ENCODE measurements around the gene SNTB2.
"Not testable (repeated sequence)": the region's sequence is repeated elsewhere in the genome, so short reads cannot be mapped to it uniquely, and the experiment has no call there.

SNTB2 gene

GRCh38 chr16:69294051-69294450 is 107.1 kb downstream of the SNTB2 start:
- no peak for DNase-seq

DNA sequence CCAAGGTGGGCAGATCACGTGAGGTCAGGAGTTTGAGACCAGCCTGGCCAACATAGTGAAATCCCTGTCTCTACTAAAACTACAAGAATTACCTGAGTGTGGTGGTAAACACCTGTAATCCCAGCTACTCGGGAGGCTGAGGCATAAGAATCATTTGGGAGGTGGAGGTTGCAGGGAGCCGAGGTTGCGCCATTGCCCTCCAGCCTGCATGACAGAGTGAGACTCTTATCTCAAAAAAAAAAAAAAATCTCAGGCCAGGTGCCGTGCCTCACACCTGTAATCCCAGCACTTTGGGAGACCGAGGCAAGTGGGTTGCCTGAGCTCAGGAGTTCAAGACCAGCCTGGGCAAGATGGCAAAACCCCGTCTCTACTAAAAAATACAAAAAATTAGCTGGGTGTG is 109.8 kb downstream of the SNTB2 start:
- not testable (repeated sequence) for DNase-seq

DNA sequence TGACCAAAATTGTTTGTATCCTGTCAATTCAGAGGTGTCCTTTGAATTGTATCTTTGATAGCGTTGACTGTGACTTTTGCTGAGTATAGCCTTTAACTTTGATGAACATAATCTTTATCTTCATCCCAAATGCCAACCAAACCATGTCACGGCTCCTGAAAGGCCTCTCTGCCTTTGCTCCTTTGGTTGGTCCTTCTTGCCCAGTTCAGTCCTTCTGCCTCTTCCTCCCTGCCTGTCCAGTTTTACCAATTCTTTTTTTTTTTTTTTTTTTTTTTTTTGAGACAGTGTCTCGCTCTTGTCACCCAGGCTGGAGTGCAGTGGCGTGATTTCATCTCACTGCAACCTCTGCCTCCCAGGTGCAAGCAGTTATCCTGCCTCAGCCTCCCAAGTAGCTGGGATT is 111.3 kb downstream of the SNTB2 start:
- DNase-seq = no peak

- no peak for DNase-seq
Observed at GRCh38 chr16:69301187-69301586, 114.2 kb downstream of the SNTB2 start.

GRCh38 chr16:69301861-69302260 is 114.9 kb downstream of the SNTB2 start:
- no peak for DNase-seq

DNA sequence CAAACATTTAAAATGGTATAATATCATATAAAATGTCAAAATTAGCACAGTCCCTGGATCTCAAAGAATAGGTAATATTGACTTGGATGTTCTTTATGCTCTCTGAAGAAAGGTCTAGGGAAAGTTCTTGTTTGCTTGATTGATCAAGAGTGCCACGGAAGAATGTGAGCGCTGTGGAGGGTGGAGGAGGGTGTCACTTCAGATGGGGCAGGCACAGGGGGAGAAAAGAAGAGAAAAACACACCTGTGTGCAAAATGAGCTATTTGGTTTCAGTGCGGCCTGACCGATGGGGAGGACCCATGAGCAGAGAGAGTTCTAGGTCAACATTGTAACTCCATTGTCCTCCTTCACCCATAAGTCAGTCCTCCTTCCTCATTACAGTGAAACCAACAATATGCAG is 115.3 kb downstream of the SNTB2 start:
- no peak for DNase-seq

DNA sequence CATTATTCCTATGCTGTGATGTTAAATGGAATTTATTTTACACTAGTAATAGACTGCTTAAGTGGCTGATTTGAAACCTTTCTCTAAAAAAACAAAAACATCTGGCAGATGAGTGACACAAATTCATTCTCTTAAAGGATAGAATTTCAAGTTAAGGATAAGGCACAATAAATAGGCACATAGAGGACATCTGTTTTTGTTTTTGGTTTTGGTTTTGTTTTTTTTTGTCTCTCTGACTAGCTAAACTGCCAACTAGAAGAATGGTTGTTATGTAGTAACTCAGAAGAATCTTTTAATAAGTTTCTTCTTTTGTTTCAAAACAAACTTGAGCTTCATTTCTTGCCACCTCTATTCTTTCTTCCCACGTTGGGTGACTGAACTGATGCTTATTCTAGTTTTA is 119.1 kb downstream of the SNTB2 start:
- no peak for DNase-seq

DNA sequence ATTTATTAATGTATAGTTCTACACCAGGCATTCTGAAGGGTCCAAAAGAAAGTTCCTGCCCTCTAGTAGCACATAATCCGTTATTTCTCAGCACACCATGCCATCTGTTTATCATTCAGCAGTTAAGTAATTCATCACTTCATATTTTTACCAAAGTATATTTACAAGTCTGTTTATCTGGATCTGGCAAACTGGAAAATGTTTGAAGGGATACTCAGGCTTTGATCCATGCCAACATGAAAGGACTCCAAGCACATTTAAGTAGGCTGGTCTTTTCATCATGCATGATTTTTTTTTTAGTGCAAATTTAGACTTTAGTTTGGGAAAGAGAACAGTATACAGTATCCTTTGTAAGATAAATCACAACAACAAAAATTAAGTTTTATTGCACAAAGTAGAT is 120.1 kb downstream of the SNTB2 start:
- no peak for DNase-seq

GRCh38 chr16:69307856-69308255 is 120.9 kb downstream of the SNTB2 start:
- no peak for DNase-seq

DNA sequence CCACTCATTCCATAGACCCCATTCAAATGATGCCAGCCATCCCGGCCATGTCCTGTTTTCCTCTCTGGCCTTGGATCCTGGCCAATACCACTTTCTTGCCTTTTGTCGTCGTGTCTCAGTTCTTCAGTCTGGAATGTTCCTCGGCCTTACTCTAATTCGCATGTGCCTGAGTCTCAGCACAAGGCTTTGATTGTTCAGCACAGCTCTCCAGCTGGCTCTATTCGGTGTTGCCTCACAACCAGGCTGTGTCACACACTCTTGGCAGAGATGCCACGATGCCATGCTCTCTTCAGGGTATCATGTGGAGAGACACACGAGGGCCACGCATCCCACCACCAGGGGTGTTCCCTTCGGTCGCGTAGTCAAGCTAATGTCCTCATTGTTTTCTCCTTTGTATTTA is 122.4 kb downstream of the SNTB2 start:
- no peak for DNase-seq

- peak; percentile 98 for DNase-seq
Observed at GRCh38 chr16:69310653-69311532, 123.9 kb downstream of the SNTB2 start, which contains the start of gene VPS4A. Gene VPS4A, plus strand, starts transcription at chr16:69311350. Its CDS starts 162 bp downstream, at chr16:69311512.

DNA sequence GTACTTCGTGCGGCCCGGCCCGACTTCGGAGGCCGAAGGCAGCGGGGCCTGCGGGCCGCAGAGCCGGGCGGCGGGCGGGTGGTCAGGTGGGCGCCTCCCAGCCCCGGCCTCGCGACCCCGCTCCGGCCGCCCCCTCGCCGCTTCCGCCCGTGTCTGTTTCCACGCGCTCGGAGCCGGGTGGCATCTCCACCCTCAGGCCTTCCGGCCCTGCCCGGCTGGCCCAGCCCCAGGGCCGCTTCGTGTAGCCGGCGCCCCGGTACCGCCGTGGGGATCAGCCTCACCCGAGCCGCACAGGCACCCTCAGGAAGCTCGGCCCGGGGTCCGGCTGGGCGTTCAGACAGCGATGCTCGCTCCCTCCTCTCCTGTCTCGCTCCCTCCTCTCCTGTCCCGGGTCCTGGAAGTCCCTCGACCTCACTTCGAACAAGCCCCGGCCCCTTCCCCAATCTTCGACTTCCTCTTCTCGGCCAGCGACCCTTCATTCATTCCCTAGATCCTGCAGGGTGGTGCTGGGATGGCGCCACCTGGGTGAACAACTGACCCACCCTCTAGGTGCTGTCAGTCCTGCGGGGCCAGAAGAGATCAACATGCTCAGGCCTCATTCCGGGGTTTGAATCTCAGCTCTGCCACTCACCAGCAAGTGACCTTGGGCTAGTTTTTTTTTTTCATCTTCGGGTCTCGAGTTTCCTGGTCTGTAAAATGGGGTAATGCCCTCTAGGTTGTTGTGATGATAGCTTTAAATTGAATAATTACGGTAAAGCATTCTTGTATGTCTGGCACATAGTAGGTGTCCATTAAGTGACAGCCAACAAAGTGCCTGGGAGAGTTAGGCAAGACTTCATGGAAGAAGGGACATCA is 124.8 kb downstream of the SNTB2 start:
- peak; percentile 56 for DNase-seq

DNA sequence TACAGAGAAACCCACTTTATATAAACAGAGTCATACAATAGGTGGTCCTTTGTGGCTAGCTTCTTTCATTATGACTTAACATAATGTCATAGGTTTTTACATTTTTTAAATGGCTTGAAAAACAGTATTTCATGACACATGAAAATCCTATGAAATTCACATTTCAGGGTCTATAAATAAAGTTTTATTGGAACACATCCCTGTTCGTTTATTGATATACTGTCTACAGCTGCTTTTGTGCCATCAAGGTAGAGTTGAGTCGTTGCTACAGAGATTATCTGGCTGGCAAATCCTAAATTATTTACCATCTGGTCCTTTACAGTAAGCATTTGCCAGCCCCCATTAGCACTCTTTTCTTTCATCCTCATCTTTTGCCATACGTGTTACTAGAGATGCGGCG is 126.5 kb downstream of the SNTB2 start:
- no peak for DNase-seq

DNA sequence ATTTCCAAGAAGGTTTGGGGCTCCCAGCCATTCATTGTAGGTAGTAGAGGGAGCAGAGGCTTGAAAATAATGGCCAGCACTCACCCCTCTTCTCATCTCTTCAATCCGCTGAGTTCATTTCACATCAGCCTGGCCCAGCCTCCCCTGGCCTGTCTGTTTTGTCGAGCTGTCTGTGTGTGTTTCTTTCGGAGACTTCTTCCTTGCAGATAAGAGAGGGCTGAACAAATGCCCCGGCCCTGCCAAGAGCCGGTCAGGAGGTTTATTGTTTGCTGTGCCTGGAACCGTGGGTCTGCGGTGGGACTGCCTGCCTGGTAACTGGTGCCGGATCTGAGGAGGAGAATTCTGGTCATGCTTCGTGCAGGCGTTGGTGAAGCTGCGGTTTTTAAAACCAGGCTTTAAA is 127.6 kb downstream of the SNTB2 start:
- no peak for DNase-seq

GRCh38 chr16:69315486-69316311 is 128.7 kb downstream of the SNTB2 start:
- no peak for DNase-seq

DNA sequence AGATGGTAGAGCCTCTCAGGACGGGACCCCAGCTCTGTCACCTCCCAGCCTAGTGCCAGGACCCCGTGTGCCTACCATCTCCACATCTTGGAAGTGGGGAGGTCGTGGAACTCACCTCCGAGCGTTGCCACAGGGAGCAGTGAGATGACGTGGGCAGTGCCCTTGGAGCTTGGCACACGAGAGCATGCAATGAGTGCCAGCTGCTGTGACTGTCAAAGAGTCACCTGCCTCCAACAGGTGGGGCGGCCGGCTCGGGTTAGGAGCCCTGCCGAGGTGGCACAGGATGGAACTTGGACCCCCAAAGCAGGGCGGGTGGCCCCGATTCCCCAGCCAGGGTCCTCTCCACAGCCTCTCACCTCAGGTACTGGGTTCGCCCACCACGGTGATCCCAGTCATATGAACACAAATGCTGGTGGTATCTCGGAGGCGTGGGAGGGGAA is 129.7 kb downstream of the SNTB2 start:
- no peak for DNase-seq

GRCh38 chr16:69318177-69318910 is 131.4 kb downstream of the SNTB2 start:
- no peak for DNase-seq

- no peak for DNase-seq
Observed at GRCh38 chr16:69318911-69319289, 131.9 kb downstream of the SNTB2 start.

- no peak for DNase-seq
Observed at GRCh38 chr16:69319381-69319780, 132.4 kb downstream of the SNTB2 start.

DNA sequence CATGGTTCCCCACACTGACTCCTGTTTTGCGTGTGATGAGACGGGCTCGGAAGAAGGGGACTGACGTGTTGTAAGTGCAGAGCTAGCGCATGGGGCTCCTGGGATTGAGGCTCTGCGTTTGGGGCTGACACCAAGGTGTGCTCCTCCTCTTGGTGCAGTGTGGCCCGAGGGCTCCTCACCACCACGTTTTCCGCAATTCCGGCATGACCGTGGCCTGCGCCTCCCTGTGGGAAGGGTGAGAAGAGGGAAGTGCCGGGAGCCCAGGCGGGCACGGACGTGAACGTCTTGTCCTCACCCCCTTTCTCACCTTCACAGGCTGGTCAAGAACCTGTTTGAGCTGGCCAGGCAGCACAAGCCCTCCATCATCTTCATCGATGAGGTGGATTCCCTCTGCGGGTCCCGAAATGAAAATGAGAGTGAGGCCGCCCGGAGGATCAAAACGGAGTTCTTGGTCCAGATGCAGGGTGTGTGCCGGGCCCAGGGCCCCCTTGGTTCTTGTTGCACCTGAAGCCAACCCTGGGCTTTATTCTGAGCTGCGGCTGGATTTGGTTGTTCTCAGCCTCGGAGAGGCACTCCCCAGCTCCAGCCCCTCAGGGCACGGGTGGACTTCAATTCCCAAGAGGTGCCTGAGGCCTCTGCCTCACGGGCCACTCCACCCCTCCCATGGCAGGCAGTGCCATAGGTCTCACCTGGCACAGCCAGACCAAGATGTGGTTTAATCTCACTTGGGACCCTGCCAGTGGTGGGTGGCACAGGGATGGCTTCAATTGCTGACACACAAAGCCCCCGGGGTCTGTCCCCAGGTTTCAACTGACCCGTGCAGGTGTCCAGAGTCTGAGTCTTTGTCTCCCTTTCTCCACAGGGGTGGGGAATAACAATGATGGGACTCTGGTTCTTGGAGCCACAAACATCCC is 133.1 kb downstream of the SNTB2 start:
- no peak for DNase-seq

GRCh38 chr16:69320740-69321073 is 133.7 kb downstream of the SNTB2 start:
- DNase-seq = no peak
